Keratinocyte (primary cell): ENCODE results near the gene KCNK10. TPM values are rescaled to one million over a fixed set of nuclear protein-coding genes. Genes with fewer than 3 reads are reported as not detected.

Source experiments
- DNase-seq: peaks from one replicate; pipeline ENCODE4 v3.0.0-alpha.2; 2011; ENCODE audit warnings: low read depth, missing footprints, low spot score
- FAIRE-seq: peaks from 2 replicates; lab custom pipeline; 2011; peaks lifted over from hg19 to GRCh38; lab: Jason Lieb, UNC
- H2AFZ ChIP-seq: 2 replicates; pipeline ENCODE4 v1.6.0; 2012; ENCODE audit warnings: low read length, control low read depth, inconsistent platforms; ENCODE audit not compliant: control insufficient read depth
- H3K27ac ChIP-seq: 2 replicates; pipeline ENCODE4 v1.5.1; 2011; ENCODE audit warnings: low read length; ENCODE audit not compliant: control insufficient read depth, insufficient read depth
- H3K27me3 ChIP-seq: 3 replicates; pipeline ENCODE4 v1.6.0; 2011; ENCODE audit warnings: low read length; ENCODE audit not compliant: control insufficient read depth, insufficient read depth; ENCODE audit errors: extremely low read depth
- H3K36me3 ChIP-seq, 2 experiments: 2 replicates in 1 of 2; 3 replicates in 1 of 2; pipeline ENCODE4 v1.5.1; 2011; ENCODE audit warnings: low read length in 2 of 2, mild to moderate bottlenecking in 1 of 2; ENCODE audit not compliant: control insufficient read depth in 2 of 2, insufficient read depth in 2 of 2; ENCODE audit errors: extremely low read depth in 1 of 2
- H3K4me1 ChIP-seq: 3 replicates; pipeline ENCODE4 v1.5.1; 2011; ENCODE audit warnings: low read length; ENCODE audit not compliant: control insufficient read depth, insufficient read depth; ENCODE audit errors: extremely low read depth
- H3K4me2 ChIP-seq: 3 replicates; pipeline ENCODE4 v1.6.0; 2011; ENCODE audit warnings: low read depth, low read length; ENCODE audit not compliant: control insufficient read depth, insufficient read depth; ENCODE audit errors: extremely low read depth
- H3K4me3 ChIP-seq, 3 experiments: fragments of 200-600 bp in 1 of 3; sonication (generic) in 1 of 3; 2 replicates in 2 of 3; 3 replicates in 1 of 3; pipeline ENCODE4 v1.5.1; 2011 to 2016; ENCODE audit warnings: low read length in 3 of 3, mild to moderate bottlenecking in 3 of 3, control low read depth in 2 of 3, inconsistent platforms in 1 of 3, low read depth in 1 of 3, mixed read lengths in 1 of 3, mixed run types in 1 of 3, moderate library complexity in 1 of 3; ENCODE audit not compliant: control insufficient read depth in 2 of 3, insufficient read depth in 2 of 3; ENCODE audit errors: extremely low read depth in 1 of 3
- H3K79me2 ChIP-seq: 2 replicates; pipeline ENCODE4 v1.6.0; 2012; ENCODE audit warnings: low read length; ENCODE audit not compliant: control insufficient read depth, insufficient read depth
- H3K9ac ChIP-seq: 3 replicates; pipeline ENCODE4 v1.6.0; 2011; ENCODE audit warnings: low read length; ENCODE audit not compliant: control insufficient read depth, insufficient read depth; ENCODE audit errors: extremely low read depth
- H3K9me1 ChIP-seq: 3 replicates; pipeline ENCODE4 v1.6.0; 2011; ENCODE audit warnings: low read length; ENCODE audit not compliant: control insufficient read depth, insufficient read depth; ENCODE audit errors: extremely low read depth
- H3K9me3 ChIP-seq: 2 replicates; pipeline ENCODE4 v1.5.1; 2012; ENCODE audit warnings: low read depth, low read length; ENCODE audit not compliant: control insufficient read depth
- H4K20me1 ChIP-seq: 3 replicates; pipeline ENCODE4 v1.6.0; 2011; ENCODE audit warnings: low read length; ENCODE audit not compliant: control insufficient read depth, insufficient read depth; ENCODE audit errors: extremely low read depth
- CTCF ChIP-seq, 3 experiments: IDR thresholded peaks in 1 of 3; conservative IDR thresholded peaks in 1 of 3; optimal IDR thresholded peaks in 1 of 3; 2 replicates in 2 of 3; 3 replicates in 1 of 3; pipeline versions ENCODE3 to v1.5.1; 2011; ENCODE audit warnings: low read length in 3 of 3, mild to moderate bottlenecking in 3 of 3, moderate library complexity in 2 of 3, control low read depth in 1 of 3, inconsistent platforms in 1 of 3; ENCODE audit not compliant: insufficient read depth in 2 of 3; ENCODE audit errors: extremely low read depth in 1 of 3
- EZH2 ChIP-seq: IDR thresholded peaks from one replicate; pipeline ENCODE4 v1.6.1; 2012; ENCODE audit warnings: inconsistent platforms, mild to moderate bottlenecking, low read length, moderate library complexity
- dilution Hi-C: fragments of 300-500 bp; cut with MboI; formaldehyde crosslinking; loops from one replicate; pipeline ENCODE4 v1.7.0; 2020; ENCODE audit warnings: low sequenced_read_pairs; ENCODE audit not compliant: extremely low pct_ligation_motif_present
- polyA plus RNA-seq, 5 experiments: library from polyadenylated mRNA; depleted of rRNA in 3 of 5; stranded (reverse) in 3 of 5; stranded (forward) in 1 of 5; unstranded in 1 of 5; fragments of >200 nt; gene quantifications; 1 replicate in 1 of 5; 2 replicates in 3 of 5; 3 replicates in 1 of 5; pipeline versions ENCODE4 v1.2.1 to v1.2.3, GENCODE V29; 2011 to 2012; ENCODE audit warnings: missing spikeins in 2 of 5, low read depth in 1 of 5, low replicate concordance in 1 of 5

Gene KCNK10
- polyA plus RNA-seq, 1 donor (not counting 4 experiments of a cell fraction or from before 2014, with no cell fraction given): 0.79 TPM

- Histone ChIP-seq H3K36me3 (no peaks in the 10 kb centered on the region), H3K9me3 (no peaks in the 10 kb centered on the region)
- no peak for FAIRE-seq
Observed at GRCh38 chr14:88156127-88156526, 166.9 kb downstream of the KCNK10 start.

GRCh38 chr14:88154926-88155325 is 168.1 kb downstream of the KCNK10 start:
- Histone ChIP-seq H3K9ac (no peak overlapping the region), H3K36me3 (no peaks in the 10 kb centered on the region), H3K9me3 (no peaks in the 10 kb centered on the region), H3K27me3 (no peaks in the 10 kb centered on the region), H3K27ac (no peak overlapping the region), H3K9me1 (no peaks in the 10 kb centered on the region), H3K4me3 (no peak overlapping the region), H2AFZ (no peak overlapping the region), H4K20me1 (no peaks in the 10 kb centered on the region), H3K79me2 (no peaks in the 10 kb centered on the region), H3K4me2 (no peak overlapping the region), H3K4me1 (no peaks in the 10 kb centered on the region)
- no peak for FAIRE-seq
- dilution Hi-C loops: no loop called here
- TF ChIP-seq CTCF (optimal IDR thresholded peaks at IDR 0.05 in 1 of 3, IDR thresholded peaks at IDR 0.05 in 1 of 3, conservative IDR thresholded peaks at IDR 0.05 in 1 of 3; ENCODE audit: extremely low read depth in 1 of 3, insufficient read depth in 2 of 3, low read length in 3 of 3): no peak
- no peak for TF ChIP-seq EZH2
- no peak for DNase-seq

More at GRCh38 chr14:88156127-88156526, 166.9 kb downstream of the KCNK10 start:
- no peak overlapping the region for H3K27ac ChIP-seq
- H3K9me1 ChIP-seq: no peaks in the 10 kb centered on the region
- no peak for DNase-seq
- no peak overlapping the region for H2AFZ ChIP-seq
- no peak overlapping the region for H3K4me2 ChIP-seq
- no peaks in the 10 kb centered on the region for H3K79me2 ChIP-seq
- TF ChIP-seq EZH2 (no peak), CTCF (optimal IDR thresholded peaks at IDR 0.05 in 1 of 3, IDR thresholded peaks at IDR 0.05 in 1 of 3, conservative IDR thresholded peaks at IDR 0.05 in 1 of 3; ENCODE audit: extremely low read depth in 1 of 3, insufficient read depth in 2 of 3, low read length in 3 of 3) (no peak)
- H3K4me3 ChIP-seq: no peak overlapping the region
- H3K9ac ChIP-seq: no peak overlapping the region
- no peaks in the 10 kb centered on the region for H3K4me1 ChIP-seq
- no peaks in the 10 kb centered on the region for H4K20me1 ChIP-seq
- H3K27me3 ChIP-seq: no peaks in the 10 kb centered on the region
- dilution Hi-C loops: no loop called here
